Stimulated activated memory B cell treated with anti-CD40 and anti-IgM and Interleukin-4, amounts not matched to agents 10 μg/mL and 1 μg/mL and 100 μg/mL, for 72 hours (primary cell): ENCODE results near the gene CFAP69.
"Not testable (repeated sequence)": the region's sequence is repeated elsewhere in the genome, so short reads cannot be mapped to it uniquely, and the experiment has no call there.

ENCODE experiments used
- ATAC-seq: fragments of 150-1000 bp; cut with Tn5 transposase; 2 replicates; pipeline ENCODE4 v1.10.0; 2021
- H3K27ac Mint-ChIP-seq: one replicate; pipeline ENCODE4 v1.8.0; 2022; ENCODE audit warnings: mild to moderate bottlenecking, mixed read lengths
- H3K27me3 Mint-ChIP-seq: one replicate; pipeline ENCODE4 v1.8.0; 2022; ENCODE audit warnings: mixed read lengths
- H3K36me3 Mint-ChIP-seq: one replicate; pipeline ENCODE4 v1.8.0; 2022; ENCODE audit warnings: mixed read lengths
- H3K4me1 Mint-ChIP-seq: one replicate; pipeline ENCODE4 v1.8.0; 2022; ENCODE audit warnings: mixed read lengths
- H3K4me3 Mint-ChIP-seq: one replicate; pipeline ENCODE4 v1.8.0; 2022; ENCODE audit warnings: mild to moderate bottlenecking, moderate library complexity, mixed read lengths
- H3K9me3 Mint-ChIP-seq: one replicate; pipeline ENCODE4 v1.8.0; 2022; ENCODE audit warnings: mixed read lengths

CFAP69 gene

DNA sequence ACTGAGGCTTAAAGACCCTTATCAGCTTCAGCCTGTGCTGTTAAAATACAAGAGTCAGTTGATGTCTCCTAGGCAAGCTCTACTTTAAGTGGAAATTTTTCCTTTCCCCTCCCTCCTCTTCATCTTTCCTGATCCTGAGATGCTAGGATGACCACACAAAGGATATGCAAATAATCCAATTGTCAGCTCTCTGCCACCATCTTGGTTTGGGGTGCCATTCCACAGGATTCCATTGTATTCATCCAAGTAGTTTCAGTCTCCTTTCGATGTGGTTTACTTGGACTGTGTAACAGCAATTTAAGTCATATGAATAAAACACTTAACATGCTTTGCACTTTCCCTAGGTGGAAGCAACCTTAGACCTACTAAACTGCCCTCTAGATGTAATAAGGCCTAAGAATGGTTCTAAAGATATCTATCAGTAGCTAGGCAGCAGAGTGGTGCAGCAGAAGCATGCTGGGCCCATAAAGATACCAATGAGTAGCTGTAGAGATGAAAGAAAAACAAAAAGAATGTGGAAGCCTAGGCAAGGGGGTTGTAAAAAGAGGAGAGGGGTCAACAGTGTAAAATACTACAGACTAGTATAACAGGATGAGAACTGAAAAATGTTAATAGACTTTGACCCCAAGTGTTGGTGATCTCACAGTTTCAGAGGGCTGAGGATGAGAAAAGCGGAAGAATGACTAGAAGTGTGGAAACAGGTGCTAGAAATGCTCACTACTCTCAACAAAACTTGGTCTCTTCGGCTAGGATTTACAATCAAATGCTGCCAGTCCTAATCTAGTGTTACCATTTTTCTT, 2.4 kb upstream of the CFAP69 start:
- H3K27me3 Mint-ChIP-seq: peaks cover 16% of the 10 kb centered on the region
- peaks cover 43% of the 10 kb centered on the region for H3K4me1 Mint-ChIP-seq
- H3K27ac Mint-ChIP-seq: no peak overlapping the region
- no peaks in the 10 kb centered on the region for H3K36me3 Mint-ChIP-seq
- H3K9me3 Mint-ChIP-seq: no peaks in the 10 kb centered on the region
- peak; percentile 50 for ATAC-seq
- H3K4me3 Mint-ChIP-seq: no peak overlapping the region

DNA sequence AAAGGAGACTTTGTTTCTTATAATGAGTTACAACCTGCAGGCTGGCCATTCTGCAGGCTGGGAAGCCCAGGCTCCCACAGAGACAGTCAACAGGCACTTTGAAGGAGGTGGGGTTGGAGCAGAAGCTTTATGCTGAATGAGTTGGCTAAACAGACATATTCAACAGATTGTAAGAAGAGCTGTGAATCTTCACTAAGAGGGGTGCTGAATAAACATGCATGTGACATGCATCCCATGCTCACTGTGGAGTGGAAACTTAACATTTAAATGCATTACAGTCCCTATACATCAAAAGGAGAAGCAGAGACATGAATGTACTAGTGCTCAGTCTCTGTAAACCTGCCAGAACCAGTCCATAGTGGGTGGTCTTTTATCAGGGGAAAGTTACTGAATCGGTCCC, 1.4 kb upstream of the CFAP69 start:
- ATAC-seq: no peak
- no peak overlapping the region for H3K27ac Mint-ChIP-seq

DNA sequence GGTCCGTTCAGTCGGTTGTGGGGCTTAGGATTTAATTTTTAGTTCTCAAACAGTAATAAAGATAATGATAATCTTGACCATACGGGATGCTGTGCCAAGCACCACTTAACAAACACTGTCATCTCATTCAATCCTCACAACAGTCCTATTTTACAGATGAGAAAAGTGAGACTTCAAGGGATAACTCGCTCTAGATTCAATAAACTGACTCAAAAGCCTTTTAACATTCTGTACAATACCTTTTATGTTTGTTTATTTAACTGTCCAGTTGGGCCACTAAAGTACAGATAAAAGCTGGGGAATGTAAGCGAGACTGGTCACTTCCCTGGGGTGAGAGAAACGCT, 437 bp upstream of the CFAP69 start:
- no peak for ATAC-seq
- H3K36me3 Mint-ChIP-seq: no peaks in the 10 kb centered on the region
- peaks cover 16% of the 10 kb centered on the region for H3K27me3 Mint-ChIP-seq
- peak overlapping the region; percentile 91 for H3K4me3 Mint-ChIP-seq
- peaks cover 4% of the 10 kb centered on the region for H3K9me3 Mint-ChIP-seq
- peaks cover 34% of the 10 kb centered on the region for H3K4me1 Mint-ChIP-seq
- peak overlapping the region; percentile 76 for H3K27ac Mint-ChIP-seq

More for the DNA sequence above, 1.4 kb upstream of the CFAP69 start:
- H3K36me3 Mint-ChIP-seq: no peaks in the 10 kb centered on the region
- no peaks in the 10 kb centered on the region for H3K9me3 Mint-ChIP-seq
- no peak overlapping the region for H3K4me3 Mint-ChIP-seq
- H3K4me1 Mint-ChIP-seq: peaks cover 42% of the 10 kb centered on the region
- peaks cover 16% of the 10 kb centered on the region for H3K27me3 Mint-ChIP-seq

DNA sequence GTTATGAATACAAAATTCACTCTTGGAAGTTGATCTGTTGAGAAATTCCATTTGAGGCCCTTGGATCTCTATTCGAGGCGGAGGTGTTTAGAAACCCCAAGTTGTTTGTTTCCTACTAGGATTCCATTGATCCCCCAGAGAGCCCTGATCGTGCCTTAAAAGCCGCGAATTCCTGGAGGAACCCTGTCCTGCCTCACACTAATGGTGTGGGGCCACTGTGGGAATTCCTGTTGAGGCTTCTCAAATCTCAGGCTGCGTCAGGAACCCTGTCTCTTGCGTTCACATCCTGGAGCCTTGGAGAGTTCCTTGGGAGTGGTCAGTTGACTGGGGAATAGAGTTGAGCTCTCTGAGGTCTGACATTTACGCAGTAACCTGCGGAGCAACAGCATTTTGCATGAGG, 1.2 kb downstream of the CFAP69 start:
- peak overlapping the region; percentile 91 for H3K4me3 Mint-ChIP-seq

DNA sequence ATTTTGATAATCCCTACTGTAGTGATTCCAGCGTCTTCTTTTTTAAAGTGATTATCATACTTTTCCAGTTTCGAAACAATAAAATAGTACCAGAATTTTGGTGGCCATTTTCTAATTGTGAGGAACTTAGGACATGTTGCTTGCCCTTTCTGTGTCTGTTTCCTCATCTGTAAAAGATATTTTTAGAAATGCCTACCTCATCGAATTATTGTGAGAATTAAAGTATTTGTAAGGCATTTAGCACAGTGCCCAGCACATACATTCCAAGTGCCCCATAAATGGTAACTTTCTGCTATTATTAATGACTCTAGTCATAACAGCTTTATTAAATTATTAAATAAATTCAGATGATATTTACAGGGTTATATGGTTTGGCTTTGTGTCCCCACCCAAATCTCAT, 3.7 kb downstream of the CFAP69 start:
- Mint-ChIP-seq H3K4me3 (no peak overlapping the region), H3K36me3 (no peaks in the 10 kb centered on the region), H3K4me1 (peaks cover 25% of the 10 kb centered on the region), H3K9me3 (peaks cover 4% of the 10 kb centered on the region), H3K27me3 (peaks cover 22% of the 10 kb centered on the region), H3K27ac (no peak overlapping the region)
- ATAC-seq: no peak

More for the DNA sequence above, 1.2 kb downstream of the CFAP69 start:
- no peaks in the 10 kb centered on the region for H3K36me3 Mint-ChIP-seq
- no peak overlapping the region for H3K27ac Mint-ChIP-seq
- H3K27me3 Mint-ChIP-seq: peaks cover 16% of the 10 kb centered on the region
- peaks cover 34% of the 10 kb centered on the region for H3K4me1 Mint-ChIP-seq
- no peak for ATAC-seq
- H3K9me3 Mint-ChIP-seq: peaks cover 4% of the 10 kb centered on the region

DNA sequence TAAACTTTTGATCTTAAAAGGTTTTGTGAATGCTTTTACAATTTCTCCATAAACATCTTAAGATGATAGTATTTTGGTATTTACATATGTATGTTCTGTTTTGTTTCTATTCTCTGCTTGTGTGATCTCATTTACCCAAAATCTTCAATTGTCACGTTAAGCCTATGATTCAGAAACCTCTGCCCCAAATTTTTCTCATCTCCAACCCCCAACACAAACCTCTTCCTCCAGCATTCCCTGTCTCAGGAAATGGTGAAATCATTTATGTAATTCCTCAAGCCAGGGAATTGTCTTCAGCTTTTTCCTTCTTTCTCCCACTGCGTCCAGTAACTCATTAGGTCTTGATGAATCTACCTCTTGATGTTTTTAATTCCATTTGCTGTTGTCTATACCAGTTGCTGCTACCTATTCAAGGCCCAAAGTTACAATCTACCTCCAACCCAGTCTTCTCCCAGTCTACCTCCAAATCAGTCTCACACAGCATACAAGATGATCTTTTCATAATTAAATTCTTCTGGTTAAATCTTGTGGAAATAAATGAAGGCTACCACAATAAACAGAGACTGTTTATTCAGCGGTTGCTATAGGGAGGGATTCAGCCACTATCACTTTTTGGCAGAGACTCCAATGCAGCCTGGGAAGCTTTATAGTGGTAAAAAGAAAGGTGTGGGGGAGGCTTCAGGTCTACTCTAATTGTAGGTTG, 5.8 kb downstream of the CFAP69 start:
- Mint-ChIP-seq H3K4me3 (no peak overlapping the region), H3K9me3 (peaks cover 4% of the 10 kb centered on the region), H3K27me3 (peaks cover 34% of the 10 kb centered on the region), H3K27ac (no peak overlapping the region), H3K36me3 (no peaks in the 10 kb centered on the region), H3K4me1 (peaks cover 5% of the 10 kb centered on the region)
- no peak for ATAC-seq

DNA sequence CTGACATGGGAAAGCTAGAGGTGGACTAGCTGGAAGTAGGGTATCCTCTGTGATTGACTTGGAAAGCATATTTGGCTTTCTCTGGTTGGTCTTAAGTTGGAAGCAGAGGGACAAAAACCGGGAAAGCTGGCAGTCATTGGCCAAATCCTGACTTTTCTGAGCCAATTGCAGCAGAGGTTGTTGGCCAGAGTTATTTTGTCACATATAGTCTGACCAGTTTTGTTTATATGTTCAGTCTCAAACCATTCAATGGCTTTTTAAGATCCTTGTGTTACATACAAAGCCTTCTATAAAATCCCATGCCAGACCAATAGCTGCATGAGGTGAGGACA, 6.3 kb downstream of the CFAP69 start:
- H3K4me3 Mint-ChIP-seq: no peak overlapping the region
- no peak overlapping the region for H3K27ac Mint-ChIP-seq
- peaks cover 8% of the 10 kb centered on the region for H3K9me3 Mint-ChIP-seq
- H3K4me1 Mint-ChIP-seq: peaks cover under 1% of the 10 kb centered on the region
- ATAC-seq: no peak
- H3K36me3 Mint-ChIP-seq: no peaks in the 10 kb centered on the region
- peaks cover 34% of the 10 kb centered on the region for H3K27me3 Mint-ChIP-seq

DNA sequence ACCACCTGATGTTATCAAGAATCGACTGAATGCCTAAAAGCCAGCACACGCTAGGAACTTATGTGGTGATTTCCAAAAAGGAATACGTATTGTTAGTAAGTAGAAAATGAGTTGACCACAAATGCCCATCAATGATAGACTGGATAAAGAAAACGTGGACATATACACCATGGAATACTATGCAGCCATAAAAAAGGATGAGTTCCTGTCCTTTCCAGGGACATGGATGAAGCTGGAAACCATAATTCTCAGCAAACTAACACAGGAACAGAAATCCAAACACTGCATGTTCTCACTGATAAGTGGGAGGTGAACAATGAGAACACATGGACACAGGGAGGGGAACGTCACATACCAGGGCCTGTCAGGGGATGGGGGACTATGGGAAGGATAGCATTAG, 11.0 kb downstream of the CFAP69 start:
- not testable (repeated sequence) for H3K27ac Mint-ChIP-seq, ATAC-seq, H3K36me3 Mint-ChIP-seq, H3K4me1 Mint-ChIP-seq, H3K4me3 Mint-ChIP-seq, H3K9me3 Mint-ChIP-seq
- H3K27me3 Mint-ChIP-seq: peaks cover 30% of the 10 kb centered on the region

DNA sequence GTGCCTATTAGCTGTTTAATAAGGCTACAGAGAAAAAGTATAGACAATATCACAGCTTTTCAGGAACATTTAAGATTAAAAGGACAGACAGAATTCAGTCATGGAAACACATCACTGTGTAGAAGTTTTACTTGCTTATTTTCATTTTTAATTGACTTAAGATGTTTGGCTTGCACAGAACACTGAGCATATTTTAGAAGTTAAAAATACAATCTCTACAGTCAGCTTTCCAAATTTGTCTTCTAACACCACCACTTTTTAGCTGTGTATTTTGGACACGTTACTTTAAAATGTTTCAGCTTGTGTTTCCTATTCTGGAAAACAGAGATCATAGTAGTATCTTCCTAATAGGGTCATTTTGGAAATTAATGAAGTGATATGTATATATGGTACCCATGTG, 11.8 kb downstream of the CFAP69 start:
- peaks cover 30% of the 10 kb centered on the region for H3K27me3 Mint-ChIP-seq
- no peaks in the 10 kb centered on the region for H3K36me3 Mint-ChIP-seq
- no peak overlapping the region for H3K4me3 Mint-ChIP-seq
- no peak overlapping the region for H3K27ac Mint-ChIP-seq
- no peak for ATAC-seq
- H3K9me3 Mint-ChIP-seq: peaks cover 5% of the 10 kb centered on the region
- H3K4me1 Mint-ChIP-seq: no peaks in the 10 kb centered on the region

DNA sequence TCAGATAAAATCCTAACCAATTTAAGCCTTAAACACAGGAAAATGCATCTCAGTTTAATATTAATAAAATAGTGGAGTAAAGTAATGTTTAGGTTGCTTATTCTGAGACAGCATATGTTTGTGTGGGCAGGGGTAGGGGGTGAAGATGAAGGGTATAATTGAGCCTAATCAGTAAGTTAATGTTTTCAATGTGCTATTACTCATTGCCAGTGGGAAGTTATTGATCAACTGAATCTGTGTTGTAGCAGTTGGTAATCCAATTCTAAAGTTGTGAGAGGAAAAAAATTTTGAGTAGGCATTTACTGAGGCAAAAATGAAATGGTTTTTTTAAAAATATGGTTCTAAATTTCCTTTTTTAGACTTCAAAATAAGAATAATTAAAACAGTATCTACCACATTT, 16.5 kb downstream of the CFAP69 start:
- Mint-ChIP-seq H3K27me3 (no peaks in the 10 kb centered on the region), H3K9me3 (no peaks in the 10 kb centered on the region), H3K4me3 (no peak overlapping the region), H3K4me1 (no peaks in the 10 kb centered on the region), H3K36me3 (no peaks in the 10 kb centered on the region), H3K27ac (no peak overlapping the region)
- ATAC-seq: no peak

DNA sequence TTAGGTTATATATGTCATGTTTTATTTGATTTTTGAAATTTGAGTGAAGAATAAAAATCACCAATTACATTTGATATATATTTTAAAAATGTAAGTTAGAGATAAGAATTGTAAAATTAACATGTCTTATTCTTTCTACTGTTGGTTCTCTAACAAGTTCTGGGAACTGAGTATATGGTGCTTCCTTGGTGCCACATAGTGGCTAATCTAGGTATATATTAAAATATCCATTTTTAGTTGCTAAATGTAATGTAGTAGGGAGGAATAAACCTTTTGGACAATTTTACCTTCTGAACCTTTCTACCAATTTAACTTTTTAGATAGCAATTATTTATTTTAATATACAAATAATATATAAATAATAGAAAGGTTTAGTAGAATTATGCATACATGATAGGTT, 17.5 kb downstream of the CFAP69 start:
- Mint-ChIP-seq H3K4me3 (no peak overlapping the region), H3K9me3 (no peaks in the 10 kb centered on the region), H3K4me1 (no peaks in the 10 kb centered on the region), H3K27me3 (no peaks in the 10 kb centered on the region), H3K36me3 (no peaks in the 10 kb centered on the region), H3K27ac (no peak overlapping the region)
- no peak for ATAC-seq

DNA sequence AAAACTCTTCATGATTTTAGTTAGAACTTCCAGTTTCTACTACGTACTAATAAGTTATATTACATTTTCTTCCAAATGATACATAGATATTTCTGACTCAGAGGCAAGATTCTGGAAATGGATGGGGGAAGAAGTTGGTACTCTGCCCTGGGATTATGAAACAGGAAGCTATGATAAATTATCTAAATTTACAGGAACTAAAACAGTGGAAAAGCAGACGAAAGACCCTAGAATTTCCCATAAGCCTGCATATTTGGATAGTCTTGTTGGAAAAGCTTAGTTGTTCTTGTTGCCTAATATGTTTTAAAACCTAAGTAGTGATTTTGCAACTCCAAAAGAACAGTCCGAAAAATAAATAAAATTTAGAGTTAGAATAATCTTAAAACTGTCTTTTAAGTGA, 21.8 kb downstream of the CFAP69 start:
- H3K9me3 Mint-ChIP-seq: no peaks in the 10 kb centered on the region
- no peaks in the 10 kb centered on the region for H3K36me3 Mint-ChIP-seq

DNA sequence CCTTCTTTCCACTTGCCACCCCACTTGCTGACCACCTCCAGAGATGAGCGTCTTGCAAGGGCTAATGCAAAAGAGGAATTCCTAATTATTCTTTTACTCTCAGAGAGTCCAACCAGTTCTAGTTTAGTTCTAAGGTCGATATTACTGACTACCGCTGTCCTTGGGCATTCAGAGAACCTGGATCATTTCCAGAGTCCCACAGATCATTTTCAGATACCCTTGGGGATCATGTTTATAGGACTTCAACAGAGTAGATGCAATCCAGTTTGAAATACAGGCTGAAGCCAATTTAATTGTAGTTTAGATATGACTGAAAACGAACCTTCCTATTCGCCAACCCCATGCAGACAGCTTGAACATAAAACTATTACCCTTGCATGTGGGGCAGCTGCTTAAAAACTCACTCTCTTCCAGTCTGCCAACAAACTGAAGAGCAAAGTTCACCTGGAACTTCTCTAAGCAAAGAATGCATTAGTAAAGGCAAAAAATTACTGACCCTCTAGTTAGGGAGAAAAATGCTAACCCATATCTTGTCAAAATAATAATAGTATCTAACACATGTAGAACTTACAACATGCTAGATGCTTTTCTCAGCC, 22.4 kb downstream of the CFAP69 start:
- Mint-ChIP-seq H3K27me3 (no peaks in the 10 kb centered on the region), H3K27ac (no peak overlapping the region), H3K4me1 (no peaks in the 10 kb centered on the region), H3K4me3 (no peak overlapping the region), H3K36me3 (no peaks in the 10 kb centered on the region), H3K9me3 (no peaks in the 10 kb centered on the region)
- ATAC-seq: no peak

More for the DNA sequence above, 21.8 kb downstream of the CFAP69 start:
- Mint-ChIP-seq H3K4me3 (no peak overlapping the region), H3K27ac (no peak overlapping the region), H3K27me3 (no peaks in the 10 kb centered on the region), H3K4me1 (no peaks in the 10 kb centered on the region)
- ATAC-seq: no peak

DNA sequence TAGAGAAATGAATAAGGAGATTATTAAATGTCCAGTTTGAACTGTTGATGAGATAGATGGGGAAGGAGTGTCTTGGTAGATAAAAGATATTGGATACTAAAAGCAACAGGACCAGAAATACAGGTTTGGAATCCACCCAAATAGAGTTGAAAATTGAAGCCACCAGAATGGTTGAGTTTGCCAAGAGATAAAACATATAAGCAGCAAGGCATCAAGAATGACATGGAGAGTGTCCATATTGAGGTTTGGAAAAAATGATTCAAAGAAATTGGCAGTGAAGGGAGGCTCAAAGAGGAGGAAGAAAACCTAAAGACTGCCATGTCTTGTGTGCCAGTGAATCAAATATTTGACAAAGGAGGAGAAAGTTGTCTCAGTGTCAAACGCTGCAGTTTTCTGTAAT, 24.2 kb downstream of the CFAP69 start:
- H3K4me1 Mint-ChIP-seq: no peaks in the 10 kb centered on the region
- H3K36me3 Mint-ChIP-seq: no peaks in the 10 kb centered on the region
- H3K27me3 Mint-ChIP-seq: no peaks in the 10 kb centered on the region
- ATAC-seq: no peak
- no peak overlapping the region for H3K4me3 Mint-ChIP-seq
- H3K9me3 Mint-ChIP-seq: no peaks in the 10 kb centered on the region
- H3K27ac Mint-ChIP-seq: no peak overlapping the region

DNA sequence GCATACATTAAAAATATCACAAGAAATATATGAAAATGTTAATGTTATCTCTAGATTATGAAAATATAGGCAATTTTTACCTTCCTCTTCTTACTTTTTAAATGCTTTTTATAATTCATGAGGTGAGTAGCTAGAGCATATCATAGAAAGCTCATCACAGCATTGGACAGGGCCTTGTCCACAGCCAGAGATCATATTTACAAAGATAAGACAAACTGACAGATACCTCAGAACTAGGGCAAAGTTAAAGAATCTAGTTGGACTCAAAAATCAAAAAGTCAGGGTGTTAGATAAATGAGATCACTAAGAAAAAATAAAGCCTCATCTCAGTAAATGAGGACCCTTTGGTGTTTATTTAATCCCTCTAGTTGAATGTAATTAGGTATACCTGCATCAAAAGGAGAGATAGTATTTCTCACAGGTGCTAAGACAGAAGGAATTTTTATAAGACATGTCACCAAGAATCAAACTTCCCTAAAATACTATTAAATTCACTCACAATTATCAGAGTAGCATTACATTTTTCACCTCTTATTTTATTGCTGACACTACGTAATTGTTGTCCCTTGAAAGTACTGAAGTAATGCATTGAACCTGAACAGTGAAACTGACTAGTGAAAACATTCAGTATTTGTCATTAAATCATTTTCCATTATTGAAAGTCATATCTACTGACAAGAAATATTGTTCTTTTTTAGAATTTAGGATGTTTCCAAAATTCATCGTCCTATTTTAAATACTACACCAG, 25.6 kb downstream of the CFAP69 start:
- Mint-ChIP-seq H3K4me1 (no peaks in the 10 kb centered on the region), H3K36me3 (no peaks in the 10 kb centered on the region)

More for the DNA sequence above, 25.6 kb downstream of the CFAP69 start:
- H3K4me3 Mint-ChIP-seq: no peak overlapping the region
- no peaks in the 10 kb centered on the region for H3K27me3 Mint-ChIP-seq
- H3K9me3 Mint-ChIP-seq: no peaks in the 10 kb centered on the region
- no peak for ATAC-seq
- H3K27ac Mint-ChIP-seq: no peak overlapping the region
